Muscle layer of duodenum (tissue), 2 donors: ENCODE data around the gene PSMA3.
"Not testable (repeated sequence)": the region's sequence is repeated elsewhere in the genome, so short reads cannot be mapped to it uniquely, and the experiment has no call there.

Source experiments
- H3K27ac ChIP-seq: one replicate; pipeline ENCODE4 v1.7.0; 2013; ENCODE audit warnings: mild to moderate bottlenecking, low read length
- H3K27me3 ChIP-seq: one replicate; pipeline ENCODE4 v1.7.0; 2013; ENCODE audit warnings: low read depth, mild to moderate bottlenecking, control low read depth, low read length
- H3K36me3 ChIP-seq, 2 donors: one replicate each; pipeline ENCODE4 v1.7.0; 2013; ENCODE audit warnings: low read length in 2 of 2, control low read depth in 1 of 2, mild to moderate bottlenecking in 1 of 2; ENCODE audit not compliant: insufficient read depth in 2 of 2, control insufficient read depth in 1 of 2
- H3K4me1 ChIP-seq, 2 donors: one replicate each; pipeline ENCODE4 v1.7.0; 2013; ENCODE audit warnings: low read length in 2 of 2, mild to moderate bottlenecking in 2 of 2, control low read depth in 1 of 2, moderate library complexity in 1 of 2; ENCODE audit not compliant: insufficient read depth in 2 of 2, control insufficient read depth in 1 of 2
- H3K4me3 ChIP-seq, 2 donors: one replicate each; pipeline ENCODE4 v1.7.0; 2013; ENCODE audit warnings: low read length in 2 of 2, low read depth in 1 of 2, mild to moderate bottlenecking in 1 of 2
- H3K9me3 ChIP-seq, 2 donors: one replicate each; pipeline ENCODE4 v1.7.0; 2013; ENCODE audit warnings: low read length in 2 of 2, control low read depth in 1 of 2, mild to moderate bottlenecking in 1 of 2; ENCODE audit not compliant: control insufficient read depth in 1 of 2
- donor health status: healthy.

PSMA3 gene

GRCh38 chr14:58238252-58239243, 6.1 kb upstream of the PSMA3 start:
- no peaks in the 10 kb centered on the region for H3K27me3 ChIP-seq
- no peaks in the 10 kb centered on the region for H3K9me3 ChIP-seq
- H3K36me3 ChIP-seq: peaks cover 0 to 7% of the 10 kb centered on the region in 2 donors
- H3K4me3 ChIP-seq: peak overlapping the region; percentile 77 to 93
- peak overlapping the region; percentile 95 for H3K27ac ChIP-seq
- H3K4me1 ChIP-seq: peaks cover 0 to 4% of the 10 kb centered on the region in 2 donors

DNA sequence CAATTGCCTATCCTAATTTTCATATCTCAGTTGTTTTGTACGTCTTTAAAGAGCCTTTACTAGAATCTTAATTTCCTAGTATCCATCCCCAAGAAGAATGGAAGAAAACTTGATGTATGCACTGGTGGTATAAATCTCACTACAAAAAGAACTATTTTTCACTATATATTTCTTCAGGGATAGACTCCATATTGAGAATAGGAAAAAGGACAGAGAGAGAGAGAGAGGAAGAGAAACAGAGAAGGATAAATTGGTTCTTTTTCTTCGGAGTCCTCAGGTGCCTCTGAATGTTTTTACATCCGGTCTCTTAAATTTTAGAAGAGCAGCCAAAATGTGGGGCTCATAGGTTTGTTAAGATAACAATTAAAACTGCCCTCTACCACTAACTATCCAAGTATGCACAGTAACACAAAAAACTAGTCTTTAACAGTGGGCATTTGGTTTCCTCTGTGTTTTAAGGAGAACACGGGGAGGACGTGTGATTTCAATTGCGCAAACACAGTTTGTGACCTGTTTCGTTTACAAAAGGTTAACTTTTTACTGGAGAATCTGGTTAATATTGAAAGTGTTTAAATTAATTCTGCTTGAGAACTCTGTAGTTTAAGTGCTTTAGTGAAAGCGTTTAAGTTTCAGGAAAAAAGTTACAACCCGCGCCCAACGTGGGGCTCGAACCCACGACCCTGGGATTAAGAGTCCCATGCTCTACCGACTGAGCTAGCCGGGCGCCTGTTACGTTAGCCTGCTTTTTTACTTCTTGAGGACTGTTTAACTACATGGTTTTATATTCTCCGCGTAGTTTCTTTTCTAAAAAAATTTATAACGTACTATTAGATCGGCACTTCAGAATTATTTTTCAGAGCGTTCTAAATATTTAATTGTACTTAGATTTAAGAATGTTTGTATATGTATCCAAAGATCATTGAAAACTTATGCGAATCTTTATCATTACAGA, 5.1 kb upstream of the PSMA3 start:
- no peaks in the 10 kb centered on the region for H3K27me3 ChIP-seq
- peaks cover 0 to 4% of the 10 kb centered on the region in 2 donors for H3K4me1 ChIP-seq
- peak overlapping the region; percentile 95 for H3K27ac ChIP-seq
- H3K36me3 ChIP-seq: peaks cover 0 to 7% of the 10 kb centered on the region in 2 donors
- no peaks in the 10 kb centered on the region for H3K9me3 ChIP-seq
- peak overlapping the region; percentile 77 to 93 for H3K4me3 ChIP-seq

- no peaks in the 10 kb centered on the region for H3K9me3 ChIP-seq
- peak overlapping the region; percentile 97 for H3K27ac ChIP-seq
- H3K36me3 ChIP-seq: peaks cover 0 to 13% of the 10 kb centered on the region in 2 donors
Observed at GRCh38 chr14:58243790-58244555, 670 bp upstream of the PSMA3 start.

GRCh38 chr14:58245562-58245961, 919 bp downstream of the PSMA3 start:
- Histone ChIP-seq H3K4me1 (peaks cover 0 to 23% of the 10 kb centered on the region in 2 donors), H3K27ac (peak overlapping the region; percentile 99), H3K27me3 (no peaks in the 10 kb centered on the region)

More at GRCh38 chr14:58243790-58244555, 670 bp upstream of the PSMA3 start:
- Histone ChIP-seq H3K27me3 (no peaks in the 10 kb centered on the region), H3K4me3 (peak overlapping the region; percentile 75 to 93), H3K4me1 (peaks cover 0 to 23% of the 10 kb centered on the region in 2 donors)

GRCh38 chr14:58249611-58250010, 5.0 kb downstream of the PSMA3 start:
- H3K36me3 ChIP-seq: peaks cover 22 to 31% of the 10 kb centered on the region in 2 donors
- no peaks in the 10 kb centered on the region for H3K27me3 ChIP-seq
- no peaks in the 10 kb centered on the region for H3K9me3 ChIP-seq
- H3K27ac ChIP-seq: no peak overlapping the region
- H3K4me3 ChIP-seq: no peak overlapping the region
- peaks cover 0 to 23% of the 10 kb centered on the region in 2 donors for H3K4me1 ChIP-seq

More at GRCh38 chr14:58245562-58245961, 919 bp downstream of the PSMA3 start:
- no peaks in the 10 kb centered on the region for H3K9me3 ChIP-seq
- H3K4me3 ChIP-seq: peak overlapping the region; percentile 75 to 93
- peaks cover 0 to 18% of the 10 kb centered on the region in 2 donors for H3K36me3 ChIP-seq

- H3K9me3 ChIP-seq: no peaks in the 10 kb centered on the region
- H3K4me1 ChIP-seq: no peaks in the 10 kb centered on the region
- H3K27me3 ChIP-seq: no peaks in the 10 kb centered on the region
- H3K36me3 ChIP-seq: peaks cover 41 to 63% of the 10 kb centered on the region in 2 donors
- H3K27ac ChIP-seq: no peak overlapping the region
- H3K4me3 ChIP-seq: no peak overlapping the region
Observed at GRCh38 chr14:58258156-58258555, 13.5 kb downstream of the PSMA3 start.

DNA sequence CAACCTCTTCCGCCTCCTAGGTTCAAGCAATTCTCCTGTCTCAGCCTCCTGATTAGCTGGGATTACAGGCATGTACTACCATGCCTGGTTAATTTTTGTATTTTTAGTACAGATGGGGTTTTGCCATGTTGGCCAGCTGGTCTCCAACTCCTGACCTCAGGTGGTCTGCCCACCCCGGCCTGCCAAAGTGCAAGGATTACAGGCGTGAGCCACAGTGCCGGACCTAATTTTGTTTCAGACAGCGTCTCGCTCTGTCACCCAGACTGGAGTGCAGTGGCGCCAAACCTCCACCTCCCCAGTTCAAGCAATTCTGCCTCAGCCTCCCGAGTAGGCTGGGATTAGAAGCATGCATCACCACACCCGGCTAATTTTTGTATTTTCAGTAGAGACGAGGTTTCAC, 17.4 kb downstream of the PSMA3 start:
- not testable (repeated sequence) for H3K9me3 ChIP-seq, H3K27me3 ChIP-seq, H3K4me1 ChIP-seq, H3K27ac ChIP-seq, H3K4me3 ChIP-seq
- H3K36me3 ChIP-seq: peaks cover 59 to 78% of the 10 kb centered on the region in 2 donors

- no peak overlapping the region for H3K27ac ChIP-seq
- H3K9me3 ChIP-seq: no peaks in the 10 kb centered on the region
- H3K27me3 ChIP-seq: no peaks in the 10 kb centered on the region
- no peak overlapping the region for H3K4me3 ChIP-seq
- H3K4me1 ChIP-seq: no peaks in the 10 kb centered on the region
- peaks cover 56 to 79% of the 10 kb centered on the region in 2 donors for H3K36me3 ChIP-seq
Observed at GRCh38 chr14:58265401-58265800, 20.8 kb downstream of the PSMA3 start.

DNA sequence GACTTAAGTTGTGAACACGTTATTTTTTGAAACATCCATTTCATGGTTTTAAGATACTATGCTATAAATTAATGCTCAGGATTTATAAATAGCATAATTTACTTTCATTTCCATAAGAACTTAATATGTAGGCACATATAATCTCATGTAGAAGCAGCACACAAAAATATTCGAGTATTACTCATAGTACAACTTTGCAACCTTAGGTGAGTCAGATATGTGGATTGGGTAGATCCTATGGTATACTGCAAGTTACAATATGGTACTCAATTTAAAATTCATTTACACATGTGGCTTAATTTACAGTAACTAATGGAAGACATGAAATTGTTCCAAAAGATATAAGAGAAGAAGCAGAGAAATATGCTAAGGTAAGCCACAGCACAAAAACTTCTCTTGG, 26.0 kb downstream of the PSMA3 start:
- no peaks in the 10 kb centered on the region for H3K27me3 ChIP-seq
- peaks cover 1 to 16% of the 10 kb centered on the region in 2 donors for H3K4me1 ChIP-seq
- H3K4me3 ChIP-seq: no peak overlapping the region
- no peaks in the 10 kb centered on the region for H3K9me3 ChIP-seq
- peaks cover 50 to 53% of the 10 kb centered on the region in 2 donors for H3K36me3 ChIP-seq
- H3K27ac ChIP-seq: no peak overlapping the region

- H3K36me3 ChIP-seq: peaks cover 40 to 46% of the 10 kb centered on the region in 2 donors
- peaks cover 12 to 23% of the 10 kb centered on the region in 2 donors for H3K4me1 ChIP-seq
- H3K4me3 ChIP-seq: no peak overlapping the region
- H3K27me3 ChIP-seq: no peaks in the 10 kb centered on the region
- H3K27ac ChIP-seq: peak overlapping the region; percentile 46
- H3K9me3 ChIP-seq: no peaks in the 10 kb centered on the region
Observed at GRCh38 chr14:58272588-58273372, 28.1 kb downstream of the PSMA3 start.
